Esophagus squamous epithelium (tissue), 5 donors: ENCODE data around the gene PCDHGA6. TPM values are rescaled to one million over a fixed set of nuclear protein-coding genes. Genes with fewer than 3 reads are reported as not detected.
"Not testable (repeated sequence)": the region's sequence is repeated elsewhere in the genome, so short reads cannot be mapped to it uniquely, and the experiment has no call there.

Experiments used
- DNase-seq: peaks from one replicate; lab custom pipeline; 2025; lab: John Stamatoyannopoulos, UW
- H3K27ac ChIP-seq, 4 donors: fragments of 200-600 bp; sonication (generic); one replicate each; pipeline ENCODE4 v1.5.1; 2016 to 2019; ENCODE audit warnings: mild to moderate bottlenecking in 1 of 4
- H3K27me3 ChIP-seq, 4 donors: fragments of 200-600 bp; sonication (generic); 1 replicate in 3 of 4; 2 replicates in 1 of 4; pipeline versions ENCODE4 v1.5.1 to v1.6.0; 2017 to 2021; ENCODE audit warnings: antibody characterized with exemption in 1 of 4
- H3K36me3 ChIP-seq, 3 donors: fragments of 200-600 bp; sonication (generic); one replicate each; pipeline ENCODE4 v1.5.1; 2016 to 2019
- H3K4me1 ChIP-seq, 3 donors: fragments of 200-600 bp; sonication (generic); one replicate each; pipeline ENCODE4 v1.5.1; 2017 to 2019
- H3K4me3 ChIP-seq, 4 donors: fragments of 200-600 bp; sonication (generic); 1 replicate in 3 of 4; 2 replicates in 1 of 4; pipeline ENCODE4 v1.5.1; 2016 to 2019; ENCODE audit warnings: mild to moderate bottlenecking in 2 of 4, moderate library complexity in 1 of 4
- H3K9me3 ChIP-seq, 3 donors: fragments of 200-600 bp; sonication (generic); one replicate each; pipeline ENCODE4 v1.5.1; 2016 to 2019
- CTCF ChIP-seq, 6 experiments: fragments of 450-650 bp in 4 of 6; fragments of 200-600 bp in 2 of 6; sonication (generic) in 2 of 6; IDR thresholded peaks; one replicate each; pipeline ENCODE4 v1.5.1; 2016 to 2019; ENCODE audit warnings: antibody characterized with exemption in 6 of 6, mild to moderate bottlenecking in 4 of 6, moderate library complexity in 4 of 6
- POLR2A ChIP-seq, 4 donors: fragments of 450-650 bp; IDR thresholded peaks; one replicate each; pipeline ENCODE4 v1.6.1; 2017; ENCODE audit warnings: antibody characterized with exemption in 4 of 4, mild to moderate bottlenecking in 4 of 4, moderate library complexity in 3 of 4
- WGBS, 2 donors: methylation state at CpG; one replicate each; pipeline ENCODE4 v1.1.5; 2018; 5-methylcytosine and 5-hydroxymethylcytosine counted together
- intact Hi-C: fragments of 100-400 bp; cut with DNase I; formaldehyde crosslinking; loops from one replicate; pipeline ENCODE4 v1.15.0; 2022
- total RNA-seq, 4 donors: library from RNA; depleted of rRNA; stranded (reverse); fragments of >200 nt; gene quantifications; one replicate each; pipeline ENCODE4 v1.1.0, GENCODE V29; 2016
- donor health status: DM: yes; HTN: yes; CAD: no.

Gene PCDHGA6
- total RNA-seq, 4 donors from 2014 or later: 0.76 to 2.9 (median 2.0) TPM

GRCh38 chr5:141417494-141418172, 43.9 kb downstream of the PCDHGA6 start, which contains the start of gene PCDHGB7:
Gene PCDHGB7, plus strand, starts transcription at chr5:141417677. Its CDS starts 183 bp downstream, at chr5:141417860.
- peak within 1 kb of the TSS in 3 of 4 donors; percentile 42 to 57 (median 45) for H3K4me3 ChIP-seq
- not testable (repeated sequence) for H3K36me3 ChIP-seq, H3K4me1 ChIP-seq, DNase-seq
- TF ChIP-seq CTCF (IDR thresholded peaks at IDR 0.05): peak; percentile 23 to 67 (median 58)
- peak within 1 kb of the TSS in 2 of 4 donors; percentile 51 to 56 for H3K27ac ChIP-seq
- WGBS, 2 donors: 20 to 22% methylated on average over 17 to 22 of the region's 47 CpGs
- H3K9me3 ChIP-seq: peaks cover 23 to 100% (median 94%) of the 10 kb centered on the region in 3 donors
- intact Hi-C loops: loop anchor here (10.0 kb wide), 2 partner anchors 107 to 137 kb away; no protein-coding TSS in a partner anchor
- H3K27me3 ChIP-seq: peaks cover 0 to 51% (median 0%) of the 10 kb centered on the region in 4 donors

- H3K9me3 ChIP-seq: peaks cover 23 to 100% (median 92%) of the 10 kb centered on the region in 3 donors
- peaks cover 0 to 8% (median 0%) of the 10 kb centered on the region in 3 donors for H3K4me1 ChIP-seq
- no peak for DNase-seq
- no peak overlapping the region for H3K27ac ChIP-seq
- intact Hi-C loops: loop anchor here (10.0 kb wide), 2 partner anchors 106 to 136 kb away; no protein-coding TSS in a partner anchor
- H3K36me3 ChIP-seq: peaks cover 0 to 9% (median 0%) of the 10 kb centered on the region in 3 donors
- H3K4me3 ChIP-seq: peak overlapping the region in 1 of 4 donors; percentile 57
- H3K27me3 ChIP-seq: peaks cover 0 to 47% (median 0%) of the 10 kb centered on the region in 4 donors
- WGBS, 2 donors: 34 to 47% methylated on average over 8 to 14 of the region's 74 CpGs
- TF ChIP-seq POLR2A (IDR thresholded peaks at IDR 0.05): no peak
- TF ChIP-seq CTCF (IDR thresholded peaks at IDR 0.05): no peak
Measured at GRCh38 chr5:141419074-141419880, 45.6 kb downstream of the PCDHGA6 start.

- H3K4me1 ChIP-seq: peaks cover 0 to 8% (median 0%) of the 10 kb centered on the region in 3 donors
- peaks cover 0 to 36% (median 0%) of the 10 kb centered on the region in 4 donors for H3K27me3 ChIP-seq
- peak within 1 kb of the TSS in 3 of 4 donors; percentile 24 to 58 (median 31) for H3K4me3 ChIP-seq
- peaks cover 23 to 100% (median 92%) of the 10 kb centered on the region in 3 donors for H3K9me3 ChIP-seq
- TF ChIP-seq POLR2A (IDR thresholded peaks at IDR 0.05): no peak
- TF ChIP-seq CTCF (IDR thresholded peaks at IDR 0.05): peak in 5 of 6 experiments; percentile 15 to 44 (median 24)
- WGBS, 2 donors: 13 to 28% methylated on average over 16 to 31 of the region's 42 CpGs
- intact Hi-C loops: no loop called here
- H3K36me3 ChIP-seq: peaks cover 0 to 9% (median 0%) of the 10 kb centered on the region in 3 donors
- H3K27ac ChIP-seq: no peak within 1 kb of the TSS
- no peak for DNase-seq
Measured at GRCh38 chr5:141420855-141421488, 47.3 kb downstream of the PCDHGA6 start, which contains the start of gene PCDHGA11. Gene PCDHGA11, plus strand, starts transcription at chr5:141421051. Its CDS starts 177 bp downstream, at chr5:141421228.

- no peak for DNase-seq
- peak overlapping the region in 3 of 4 donors; percentile 24 to 58 (median 31) for H3K4me3 ChIP-seq
- no peak for TF ChIP-seq CTCF (IDR thresholded peaks at IDR 0.05)
- TF ChIP-seq POLR2A (IDR thresholded peaks at IDR 0.05): no peak
Measured at GRCh38 chr5:141421489-141421855, 47.8 kb downstream of the PCDHGA6 start.

More at GRCh38 chr5:141421489-141421855, 47.8 kb downstream of the PCDHGA6 start:
- peaks cover 0 to 8% (median 0%) of the 10 kb centered on the region in 3 donors for H3K4me1 ChIP-seq
- H3K27ac ChIP-seq: no peak overlapping the region
- H3K36me3 ChIP-seq: peaks cover 0 to 9% (median 0%) of the 10 kb centered on the region in 3 donors
- H3K9me3 ChIP-seq: peaks cover 23 to 100% (median 93%) of the 10 kb centered on the region in 3 donors
- intact Hi-C loops: no loop called here
- 14 to 16% methylated on average over 12 to 13 of the region's 13 CpGs for WGBS, 2 donors
- H3K27me3 ChIP-seq: peaks cover 0 to 36% (median 0%) of the 10 kb centered on the region in 4 donors
